Myocyte (in vitro differentiated cells): Measurements from ENCODE around the gene CMBL. TPM values are rescaled to one million over a fixed set of nuclear protein-coding genes. Genes with fewer than 3 reads are reported as not detected.

Experiments used
- total RNA-seq: library from RNA; depleted of rRNA; stranded (reverse); fragments of >200 nt; gene quantifications from 2 replicates; pipeline ENCODE4 v1.2.3, GENCODE V29; 2014

The CMBL gene
- total RNA-seq, 1 donor from 2014 or later, result 2.0 TPM

Other genes with a start within 250 kb of the CMBL start
- 31.4 and 32.8 TPM in 2 replicates for gene ATPSCKMT, start 58.0 kb downstream of the CMBL start, total RNA-seq
- gene CCT5, start 57.6 kb downstream of the CMBL start, total RNA-seq, result 340 and 378 TPM in 2 replicates
- 38.4 and 44.0 TPM in 2 replicates for gene MARCHF6, start 45.8 kb upstream of the CMBL start, total RNA-seq
- 0.68 and 0.94 TPM in 2 replicates for gene ROPN1L, start 134.0 kb upstream of the CMBL start, total RNA-seq